Activated CD8-positive, alpha-beta memory T cell treated with anti-CD3 and anti-CD28 coated beads, Interleukin-2, amount 10 ng/mL, durations not matched to agents 7 days and 5 days (primary cell): ENCODE data around the gene TMEM163. TPM values are rescaled to one million over a fixed set of nuclear protein-coding genes. Genes with fewer than 3 reads are reported as not detected.

Experiments used
- ATAC-seq: fragments of 150-1000 bp; cut with Tn5 transposase; one replicate; pipeline ENCODE4 v1.10.0; 2021; ENCODE audit warnings: moderate library complexity
- CTCF ChIA-PET: fragments of 350-600 bp; sonication (Branson Sonifier 250); formaldehyde crosslinking; loops from one replicate; lab custom pipeline; 2021; ENCODE audit warnings: antibody characterized with exemption; lab: Charles Lee
- DNase-seq: peaks from one replicate; pipeline ENCODE4 v3.0.0-alpha.2; 2020
- H3K27ac Mint-ChIP-seq: one replicate; pipeline ENCODE4 v1.8.0; 2021; ENCODE audit warnings: mild to moderate bottlenecking, mixed read lengths
- H3K27me3 Mint-ChIP-seq: one replicate; pipeline ENCODE4 v1.8.0; 2021; ENCODE audit warnings: mixed read lengths
- H3K36me3 Mint-ChIP-seq: one replicate; pipeline ENCODE4 v1.8.0; 2021; ENCODE audit warnings: mild to moderate bottlenecking, mixed read lengths
- H3K4me1 Mint-ChIP-seq: one replicate; pipeline ENCODE4 v1.8.0; 2021; ENCODE audit warnings: mixed read lengths
- H3K4me3 Mint-ChIP-seq: one replicate; pipeline ENCODE4 v1.8.0; 2021; ENCODE audit warnings: mild to moderate bottlenecking, moderate library complexity, mixed read lengths
- H3K9me3 Mint-ChIP-seq: one replicate; pipeline ENCODE4 v1.8.0; 2022; ENCODE audit warnings: low read depth, mixed read lengths
- total RNA-seq, 2 experiments: library from RNA; stranded (reverse); gene quantifications; one replicate each; pipeline ENCODE4 v1.2.3, GENCODE V29; 2021

TMEM163 gene
- total RNA-seq, 2 experiments from 2014 or later: 2.1 to 2.3 TPM

DNA sequence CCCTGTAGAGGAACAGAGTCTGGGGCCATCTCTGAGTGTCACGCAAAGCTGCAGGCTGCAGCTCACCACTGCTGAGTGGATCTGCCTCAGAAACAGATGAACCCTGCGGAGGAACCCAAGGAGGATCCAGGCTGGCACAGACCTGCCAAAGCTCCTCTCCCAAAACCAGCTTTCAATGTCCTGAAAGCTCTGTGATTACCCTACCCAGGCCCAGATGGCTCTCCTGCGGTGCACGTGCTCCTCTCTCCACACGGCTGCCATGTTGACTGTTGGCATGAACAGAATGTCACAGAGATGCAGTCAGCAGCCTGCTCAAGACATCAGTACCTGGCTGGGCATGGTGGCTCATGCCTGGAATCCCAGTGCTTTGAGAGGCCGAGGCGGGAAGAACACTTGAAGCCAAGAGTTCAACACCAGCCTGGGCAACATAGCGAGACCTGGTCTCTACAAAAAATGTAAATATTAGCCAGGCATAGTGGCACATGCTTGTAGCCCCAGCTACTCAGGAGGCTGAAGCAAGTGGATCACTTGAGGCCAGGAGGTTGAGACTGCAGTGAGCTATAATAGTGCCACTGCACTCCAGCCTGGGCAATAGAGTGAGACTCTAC lies 248.1 kb downstream of the TMEM163 start:
- peaks cover 5% of the 10 kb centered on the region for H3K9me3 Mint-ChIP-seq
- CTCF ChIA-PET: no interaction called here
- ATAC-seq: no peak
- H3K27me3 Mint-ChIP-seq: peaks cover 10% of the 10 kb centered on the region
- H3K4me1 Mint-ChIP-seq: no peaks in the 10 kb centered on the region
- peaks cover 1% of the 10 kb centered on the region for H3K36me3 Mint-ChIP-seq
- no peak overlapping the region for H3K4me3 Mint-ChIP-seq
- peak; percentile 9 for DNase-seq
- no peak overlapping the region for H3K27ac Mint-ChIP-seq

GRCh38 chr2:134469516-134470115 lies 249.2 kb downstream of the TMEM163 start:
- Mint-ChIP-seq H3K27ac (no peak overlapping the region), H3K9me3 (peaks cover 5% of the 10 kb centered on the region), H3K36me3 (peaks cover 1% of the 10 kb centered on the region), H3K27me3 (peaks cover 10% of the 10 kb centered on the region), H3K4me1 (no peaks in the 10 kb centered on the region), H3K4me3 (no peak overlapping the region)
- ATAC-seq (no peak), DNase-seq (peak; percentile 18)
- CTCF ChIA-PET: interaction anchor here (1.0 kb wide), 1 partner anchor 9 kb away, joined by 3 read pairs; no protein-coding TSS in a partner anchor

GRCh38 chr2:134468776-134469175 lies 250.0 kb downstream of the TMEM163 start:
- Mint-ChIP-seq H3K9me3 (peaks cover 4% of the 10 kb centered on the region), H3K4me3 (no peak overlapping the region), H3K4me1 (no peaks in the 10 kb centered on the region), H3K27me3 (peaks cover 3% of the 10 kb centered on the region), H3K36me3 (no peaks in the 10 kb centered on the region), H3K27ac (no peak overlapping the region)
- CTCF ChIA-PET: interaction anchor here (0.6 to 1.0 kb wide), 2 partner anchors 8 to 26 kb away, joined by 3 read pairs; no protein-coding TSS in a partner anchor
- no peak for ATAC-seq
- peak; percentile 14 for DNase-seq

DNA sequence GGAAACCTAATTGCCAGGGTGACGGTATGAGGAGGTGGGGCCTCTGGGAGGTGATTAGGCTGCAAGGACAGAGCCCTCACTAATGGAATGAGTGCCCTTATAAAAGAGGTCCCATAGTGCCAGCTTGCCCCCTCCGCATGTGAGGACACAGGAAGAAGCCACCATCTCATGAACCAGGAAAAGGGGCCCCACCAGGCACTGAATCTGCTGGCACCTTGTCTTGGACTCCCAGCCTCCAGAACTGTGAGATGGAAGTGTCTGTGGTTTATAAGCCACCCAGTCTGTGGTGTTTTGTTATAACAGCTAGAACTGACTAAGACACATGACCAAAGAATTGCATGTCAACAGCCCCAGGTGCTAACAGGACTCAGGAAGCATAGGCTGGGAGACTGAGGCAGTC lies 250.6 kb downstream of the TMEM163 start:
- ATAC-seq (no peak), DNase-seq (peak; percentile 26)
- no peaks in the 10 kb centered on the region for H3K36me3 Mint-ChIP-seq
- peaks cover 3% of the 10 kb centered on the region for H3K27me3 Mint-ChIP-seq
- no peaks in the 10 kb centered on the region for H3K9me3 Mint-ChIP-seq
- no peaks in the 10 kb centered on the region for H3K4me1 Mint-ChIP-seq
- H3K27ac Mint-ChIP-seq: no peak overlapping the region
- H3K4me3 Mint-ChIP-seq: no peak overlapping the region
- CTCF ChIA-PET: interaction anchor here (1.2 kb wide), 1 partner anchor 429 kb away, joined by 4 read pairs; no protein-coding TSS in a partner anchor

DNA sequence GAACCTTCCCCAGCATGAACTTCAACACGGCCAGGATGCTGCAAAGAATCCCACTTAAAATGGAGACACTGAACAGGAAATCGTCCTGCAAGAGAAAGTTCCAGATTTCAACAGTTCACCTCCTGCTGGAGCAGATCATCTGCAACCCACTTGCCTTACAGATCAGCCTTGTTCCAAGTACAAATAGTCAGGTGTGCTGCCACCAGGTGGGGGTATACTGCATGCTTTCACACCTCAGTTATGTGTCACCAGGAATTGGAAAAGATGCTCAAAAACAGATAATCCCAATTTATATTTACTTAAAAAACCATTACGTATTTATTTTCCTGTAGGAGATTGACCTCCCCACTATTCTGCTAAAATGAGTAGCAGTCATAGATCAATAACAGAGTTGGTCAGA lies 252.7 kb downstream of the TMEM163 start:
- Mint-ChIP-seq H3K36me3 (no peaks in the 10 kb centered on the region), H3K27ac (no peak overlapping the region), H3K27me3 (no peaks in the 10 kb centered on the region), H3K4me3 (no peak overlapping the region), H3K9me3 (no peaks in the 10 kb centered on the region), H3K4me1 (no peaks in the 10 kb centered on the region)
- ATAC-seq (peak; percentile 51), DNase-seq (peak; percentile 61)
- CTCF ChIA-PET: no interaction called here

DNA sequence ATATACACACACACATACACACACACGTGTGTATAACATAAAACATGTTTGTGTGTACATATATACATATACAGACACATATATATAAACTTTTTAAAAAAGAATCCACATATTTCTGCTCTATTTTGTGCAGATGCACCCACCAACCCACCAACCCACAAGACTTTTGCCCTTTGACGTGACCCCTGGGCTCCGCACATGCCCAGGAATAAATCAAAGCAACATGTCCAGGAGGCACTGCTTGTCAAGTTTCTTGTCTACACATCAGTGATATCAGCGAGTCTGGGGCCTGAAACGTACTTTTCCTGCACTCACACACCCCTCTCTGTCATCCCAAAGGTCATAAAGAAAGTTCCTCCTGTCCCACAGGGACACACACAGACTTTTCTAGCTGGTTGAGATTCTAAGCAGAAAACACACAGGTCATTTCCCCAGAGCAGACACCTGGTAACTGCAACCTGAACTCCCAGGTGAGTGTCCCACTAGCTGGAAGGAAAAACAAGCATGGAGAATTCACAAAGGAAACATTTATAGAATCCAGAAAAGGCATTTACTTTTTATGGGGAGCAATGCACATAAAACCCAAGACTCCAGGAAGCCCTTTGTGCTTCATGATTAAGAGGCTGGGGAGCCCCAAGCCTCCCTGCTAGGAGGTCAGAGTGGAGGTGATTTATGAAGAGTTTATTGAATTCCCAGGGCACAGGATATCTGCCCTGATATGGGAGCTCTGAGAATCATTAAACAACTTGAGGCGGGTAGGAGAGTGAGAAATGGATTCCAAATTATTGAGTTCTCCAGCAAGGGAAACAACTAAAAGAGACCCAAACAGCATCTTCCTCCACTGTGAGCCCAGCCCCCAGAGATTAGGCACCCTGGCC lies 253.3 kb downstream of the TMEM163 start:
- CTCF ChIA-PET: interaction anchor here (0.7 kb wide), 1 partner anchor 347 kb away, joined by 3 read pairs; no protein-coding TSS in a partner anchor
- Mint-ChIP-seq H3K9me3 (no peaks in the 10 kb centered on the region), H3K4me1 (peaks cover 2% of the 10 kb centered on the region), H3K36me3 (no peaks in the 10 kb centered on the region), H3K27ac (no peak overlapping the region), H3K4me3 (no peak overlapping the region), H3K27me3 (no peaks in the 10 kb centered on the region)
- no peak for DNase-seq
- no peak for ATAC-seq

DNA sequence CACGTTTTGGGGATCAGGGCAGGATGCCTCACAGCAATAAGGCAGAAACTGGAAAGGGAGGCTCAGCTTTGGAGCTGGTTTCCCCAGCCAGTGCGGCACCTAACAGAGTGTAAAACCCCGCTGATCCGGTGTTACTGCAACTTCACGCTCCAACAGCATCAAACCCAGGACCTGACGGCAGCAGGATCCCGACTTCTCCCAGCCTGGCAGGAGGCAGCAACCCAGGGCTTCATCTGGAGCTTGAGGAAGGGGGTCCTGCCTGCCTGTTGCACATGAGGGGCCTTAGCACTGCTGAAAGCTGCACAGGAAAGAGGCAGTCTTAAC lies 255.1 kb downstream of the TMEM163 start:
- Mint-ChIP-seq H3K4me3 (no peak overlapping the region), H3K36me3 (no peaks in the 10 kb centered on the region), H3K27me3 (no peaks in the 10 kb centered on the region), H3K27ac (no peak overlapping the region), H3K4me1 (peaks cover 2% of the 10 kb centered on the region), H3K9me3 (no peaks in the 10 kb centered on the region)
- CTCF ChIA-PET: interaction anchor here (1.1 to 2.2 kb wide), 2 partner anchors 12 to 261 kb away, joined by 3 to 6 read pairs; no protein-coding TSS in a partner anchor
- ATAC-seq (no peak), DNase-seq (no peak)

DNA sequence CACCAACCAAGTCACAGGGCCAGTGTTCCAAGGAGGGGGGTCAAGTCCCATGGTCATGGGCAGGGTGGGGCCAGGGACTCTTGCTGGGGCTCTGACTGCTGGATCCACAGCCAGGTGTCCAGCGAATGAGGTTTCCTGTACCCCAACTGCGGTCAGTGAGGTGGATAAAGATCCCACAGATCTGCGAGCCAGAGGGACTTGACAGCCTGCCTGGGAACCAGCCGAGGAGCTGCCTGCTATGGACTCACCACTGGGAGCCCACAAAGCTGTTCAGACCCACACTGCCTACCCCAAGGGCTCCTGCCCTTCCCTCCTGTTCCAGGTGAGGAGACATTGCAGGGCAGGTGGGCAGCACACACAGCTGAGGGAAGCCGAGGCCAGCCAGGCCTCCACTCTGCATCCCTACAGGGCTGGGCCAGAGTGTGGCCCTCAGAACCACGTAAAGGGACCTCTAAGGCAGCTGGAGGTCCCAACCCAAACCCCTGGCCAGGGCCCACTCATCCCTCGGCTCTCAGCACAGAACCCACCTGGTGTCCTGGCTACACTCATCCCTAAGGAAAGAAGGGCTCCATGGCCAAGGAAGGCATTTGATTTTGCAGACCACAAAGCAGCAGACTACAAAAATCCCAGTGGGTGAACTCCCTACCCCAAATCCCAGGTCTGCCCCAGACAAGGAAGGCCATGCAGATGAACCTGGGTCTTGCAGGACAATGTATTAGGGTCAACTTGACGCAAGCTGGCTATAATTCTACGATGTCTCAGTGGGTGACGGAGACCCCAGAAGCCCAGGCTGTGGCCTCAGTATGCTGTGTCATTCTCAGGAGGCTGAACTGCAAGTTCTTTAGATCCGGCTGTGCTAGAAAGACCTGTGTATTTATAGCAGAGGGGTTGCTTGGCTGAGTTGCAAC lies 255.8 kb downstream of the TMEM163 start:
- no peaks in the 10 kb centered on the region for H3K9me3 Mint-ChIP-seq
- DNase-seq (peak; percentile 38), ATAC-seq (no peak)
- CTCF ChIA-PET: interaction anchor here (1.1 to 2.2 kb wide), 2 partner anchors 12 to 261 kb away, joined by 3 to 6 read pairs; no protein-coding TSS in a partner anchor
- no peak overlapping the region for H3K27ac Mint-ChIP-seq
- H3K4me3 Mint-ChIP-seq: no peak overlapping the region
- no peaks in the 10 kb centered on the region for H3K36me3 Mint-ChIP-seq
- H3K27me3 Mint-ChIP-seq: no peaks in the 10 kb centered on the region
- H3K4me1 Mint-ChIP-seq: peaks cover 2% of the 10 kb centered on the region

DNA sequence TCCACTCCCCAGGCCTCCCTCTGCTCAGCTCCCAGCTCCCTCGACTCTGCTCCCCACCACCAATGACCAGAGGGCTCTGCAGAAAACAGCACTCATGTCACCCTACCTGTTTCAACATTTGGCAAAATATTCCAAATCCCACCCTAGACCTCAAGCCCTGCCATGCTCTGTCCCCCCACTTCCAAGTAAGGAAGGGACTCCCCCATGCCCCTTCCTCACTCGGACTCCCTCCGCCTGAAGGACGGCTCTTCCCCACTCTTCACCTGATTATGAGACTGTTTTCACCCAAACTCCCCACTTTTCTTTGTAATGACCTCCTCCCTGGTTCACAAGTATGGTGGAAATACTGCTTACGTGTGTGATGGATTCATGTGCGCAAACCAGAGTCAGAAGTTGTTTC lies 256.5 kb downstream of the TMEM163 start:
- H3K4me1 Mint-ChIP-seq: peaks cover 2% of the 10 kb centered on the region
- no peak for ATAC-seq
- no peak overlapping the region for H3K27ac Mint-ChIP-seq
- H3K36me3 Mint-ChIP-seq: no peaks in the 10 kb centered on the region
- CTCF ChIA-PET: no interaction called here
- no peak overlapping the region for H3K4me3 Mint-ChIP-seq
- DNase-seq: no peak
- H3K27me3 Mint-ChIP-seq: no peaks in the 10 kb centered on the region
- no peaks in the 10 kb centered on the region for H3K9me3 Mint-ChIP-seq

DNA sequence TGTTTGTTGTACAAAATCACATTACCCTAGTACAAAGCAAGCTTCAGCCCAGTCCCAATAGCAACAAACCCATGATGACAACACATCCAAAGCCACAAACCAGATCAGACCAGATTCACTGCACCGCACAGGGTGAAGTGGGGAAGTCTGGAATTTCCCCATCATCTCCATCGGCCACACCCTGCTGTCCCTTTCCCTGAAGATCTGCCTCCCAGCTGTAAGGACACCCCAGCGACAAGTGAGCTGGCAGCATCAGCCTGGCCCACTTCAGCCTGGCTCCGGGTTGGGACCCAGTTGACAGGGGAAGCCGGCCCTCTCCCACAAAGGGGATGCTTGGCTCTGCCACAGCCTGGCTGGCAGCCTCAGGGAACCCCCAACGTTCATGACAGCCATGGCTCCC lies 257.3 kb downstream of the TMEM163 start:
- CTCF ChIA-PET: interaction anchor here (1.6 to 2.5 kb wide), 2 partner anchors 435 to 436 kb away, joined by 3 to 8 read pairs; no protein-coding TSS in a partner anchor
- ATAC-seq (no peak), DNase-seq (no peak)
- Mint-ChIP-seq H3K4me3 (no peak overlapping the region), H3K4me1 (peaks cover 2% of the 10 kb centered on the region), H3K27ac (no peak overlapping the region), H3K9me3 (no peaks in the 10 kb centered on the region), H3K36me3 (no peaks in the 10 kb centered on the region), H3K27me3 (no peaks in the 10 kb centered on the region)

DNA sequence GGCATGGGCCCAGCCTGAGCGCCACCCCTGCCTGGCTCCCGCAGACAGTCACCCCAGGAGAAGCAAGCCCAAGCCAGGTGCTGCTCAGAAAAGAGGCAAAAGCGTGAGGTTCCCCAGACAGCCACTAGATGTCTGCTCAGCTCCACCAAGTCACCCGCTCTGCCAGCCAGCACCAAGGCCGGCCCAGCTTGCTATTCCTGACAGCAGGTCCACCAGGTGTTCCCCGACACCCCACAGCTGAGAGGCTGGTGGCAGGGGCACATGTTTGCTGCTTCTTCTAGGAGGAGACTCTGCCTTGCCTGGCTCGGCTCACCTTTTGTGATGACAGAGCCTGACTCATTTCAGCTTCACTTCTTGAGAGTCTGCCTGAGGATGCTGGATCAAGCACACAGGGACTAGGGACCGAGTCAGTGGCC lies 258.2 kb downstream of the TMEM163 start:
- Mint-ChIP-seq H3K36me3 (no peaks in the 10 kb centered on the region), H3K27me3 (no peaks in the 10 kb centered on the region), H3K4me3 (no peak overlapping the region), H3K9me3 (no peaks in the 10 kb centered on the region), H3K4me1 (peaks cover 2% of the 10 kb centered on the region), H3K27ac (no peak overlapping the region)
- peak; percentile 83 for ATAC-seq
- CTCF ChIA-PET: interaction anchor here (0.6 to 2.5 kb wide), 6 partner anchors 9 to 509 kb away, joined by 3 to 18 read pairs (median 3); no protein-coding TSS in a partner anchor
- peak; percentile 61 for DNase-seq

DNA sequence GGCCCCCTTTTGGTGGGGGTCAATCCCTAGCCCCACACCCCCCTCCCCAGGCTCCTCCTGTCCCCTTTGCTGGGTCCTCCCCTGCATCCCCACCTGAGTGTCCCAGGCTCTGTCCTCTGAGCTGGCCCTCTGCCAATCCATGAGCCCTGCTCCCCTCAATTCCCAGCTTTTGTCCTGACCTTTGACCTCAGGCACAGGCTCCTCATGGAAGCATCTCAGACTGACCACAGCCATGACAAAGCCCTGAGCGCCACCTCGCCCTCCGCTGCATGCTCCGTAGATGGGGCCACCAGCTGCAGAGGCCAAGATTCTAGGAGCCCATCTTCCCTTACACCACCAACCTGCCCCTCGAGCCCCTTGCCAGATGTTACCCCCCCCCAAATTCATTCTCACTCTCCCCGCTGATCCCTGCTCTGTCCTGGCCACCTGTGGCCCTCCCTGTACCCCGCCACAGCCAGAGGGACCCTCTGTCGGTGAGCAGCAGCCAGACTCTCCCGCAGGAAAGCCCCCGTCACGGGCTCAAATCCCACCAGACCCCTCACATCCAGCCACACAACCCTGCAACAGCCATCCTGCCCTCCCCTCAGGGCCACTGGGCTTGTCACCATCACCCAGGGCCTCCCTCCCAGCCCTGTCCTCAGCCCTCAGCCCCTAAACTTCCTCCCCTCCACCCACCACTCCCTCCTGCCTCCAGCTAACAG lies 258.9 kb downstream of the TMEM163 start:
- Mint-ChIP-seq H3K4me3 (no peak overlapping the region), H3K27me3 (no peaks in the 10 kb centered on the region), H3K27ac (no peak overlapping the region), H3K4me1 (peaks cover 2% of the 10 kb centered on the region), H3K36me3 (no peaks in the 10 kb centered on the region), H3K9me3 (no peaks in the 10 kb centered on the region)
- ATAC-seq (no peak), DNase-seq (no peak)
- CTCF ChIA-PET: interaction anchor here (0.6 to 2.5 kb wide), 4 partner anchors 8 to 510 kb away, joined by 3 to 18 read pairs (median 6); no protein-coding TSS in a partner anchor
